ENCODE measurements around the gene ZDHHC19. TPM values are rescaled to one million over a fixed set of nuclear protein-coding genes. Genes with fewer than 3 reads are reported as not detected.
"Not testable (repeated sequence)": the region's sequence is repeated elsewhere in the genome, so short reads cannot be mapped to it uniquely, and the experiment has no call there.

The ZDHHC19 gene
- total RNA-seq, 1 experiment from 2014 or later = not detected

DNA sequence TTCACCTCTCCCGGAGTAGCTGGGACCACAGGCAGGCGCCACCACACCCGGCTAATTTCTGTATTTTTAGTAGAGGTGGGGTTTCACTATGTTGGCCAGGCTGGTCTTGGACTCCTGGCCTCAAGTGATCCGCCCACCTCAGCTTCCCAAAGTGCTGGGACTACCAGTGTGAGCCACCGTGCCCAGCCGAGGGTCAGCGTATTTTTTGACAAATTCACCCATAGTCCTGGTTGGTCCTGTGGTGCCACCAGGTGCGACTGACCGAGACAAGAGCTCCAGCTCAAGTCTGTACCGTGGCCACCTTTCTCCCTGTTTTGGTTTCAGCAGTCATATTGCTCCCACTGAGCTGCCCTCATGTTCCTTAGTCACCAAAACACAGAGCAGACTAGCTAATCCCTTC, 13.9 kb upstream of the ZDHHC19 start:
- DNase-seq (ENCODE audit: low spot score) = no peak

DNA sequence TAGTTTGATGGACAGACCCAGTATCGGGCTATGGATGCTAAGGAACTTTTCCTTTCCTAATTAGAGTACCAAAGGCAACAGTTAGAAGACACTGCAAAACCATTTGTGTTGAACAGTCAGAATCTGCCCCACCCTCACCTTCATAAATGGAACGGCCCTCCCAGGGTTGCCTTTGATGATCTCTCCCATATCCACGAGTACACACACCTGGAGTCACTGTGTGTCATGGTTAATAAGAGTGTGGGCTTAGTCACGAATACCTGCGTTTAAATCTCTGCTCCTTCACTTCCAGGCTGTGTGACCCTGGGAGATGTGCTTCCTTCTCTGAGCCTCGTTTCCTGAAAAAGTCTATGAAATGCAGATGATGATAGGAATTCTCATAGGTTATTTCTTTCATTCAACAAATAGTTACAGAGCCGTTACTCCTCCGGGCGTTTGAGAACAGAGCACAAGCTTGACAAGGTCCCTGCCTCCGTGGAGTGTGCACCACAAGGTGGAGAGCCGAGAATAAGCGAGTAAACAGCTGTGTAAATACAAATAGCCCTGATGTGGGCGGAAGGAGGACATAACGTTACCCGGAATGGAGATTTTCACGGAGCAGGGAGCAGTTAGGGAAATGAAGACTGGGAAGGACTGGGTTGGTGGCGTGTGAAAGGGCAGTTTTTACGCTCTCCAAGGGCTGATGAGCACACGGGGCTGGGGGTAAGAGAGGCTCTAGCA, 11.8 kb upstream of the ZDHHC19 start:
- DNase-seq (ENCODE audit: low spot score) = no peak

DNA sequence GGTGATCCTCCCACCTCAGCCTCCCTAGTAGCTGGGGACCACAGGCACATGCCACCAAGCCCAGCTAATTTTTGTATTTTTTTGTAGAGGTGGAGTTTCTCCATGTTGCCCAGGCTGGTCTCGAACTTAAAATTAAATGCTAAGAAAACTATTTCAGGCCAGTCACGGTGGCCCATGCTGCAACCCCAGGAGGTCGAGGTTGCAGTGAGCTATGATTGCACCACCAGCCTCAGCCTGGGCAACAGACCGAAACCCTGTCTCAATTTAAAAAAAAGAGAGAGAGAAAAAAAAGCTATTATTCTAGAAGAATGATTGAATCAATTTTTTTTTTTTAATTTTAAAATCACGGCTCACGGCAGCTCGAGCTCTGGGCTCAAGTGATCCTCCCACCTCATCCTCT, 9.8 kb upstream of the ZDHHC19 start:
- no peak for DNase-seq (ENCODE audit: low spot score)

DNA sequence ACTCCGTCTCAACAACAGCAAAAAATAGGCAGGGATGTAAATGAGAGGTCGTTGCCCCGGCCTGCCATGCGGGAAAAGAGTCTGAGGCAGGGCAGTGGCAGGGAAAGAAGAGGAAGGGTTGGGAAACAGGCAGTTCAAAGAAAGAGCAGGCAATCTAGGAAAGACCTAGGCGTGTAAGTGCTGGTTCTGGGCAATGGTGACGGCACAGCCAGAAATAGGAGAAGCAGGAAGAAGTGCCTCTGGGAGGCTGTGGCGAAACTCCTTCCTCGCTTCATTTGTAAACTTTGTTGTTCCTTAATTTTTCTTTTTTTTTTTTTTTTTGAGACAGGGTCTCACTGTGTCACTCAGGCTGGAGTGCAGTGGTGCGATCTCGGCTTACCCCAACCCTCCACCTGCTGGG, 9.4 kb upstream of the ZDHHC19 start:
- DNase-seq (ENCODE audit: low spot score) = no peak

DNA sequence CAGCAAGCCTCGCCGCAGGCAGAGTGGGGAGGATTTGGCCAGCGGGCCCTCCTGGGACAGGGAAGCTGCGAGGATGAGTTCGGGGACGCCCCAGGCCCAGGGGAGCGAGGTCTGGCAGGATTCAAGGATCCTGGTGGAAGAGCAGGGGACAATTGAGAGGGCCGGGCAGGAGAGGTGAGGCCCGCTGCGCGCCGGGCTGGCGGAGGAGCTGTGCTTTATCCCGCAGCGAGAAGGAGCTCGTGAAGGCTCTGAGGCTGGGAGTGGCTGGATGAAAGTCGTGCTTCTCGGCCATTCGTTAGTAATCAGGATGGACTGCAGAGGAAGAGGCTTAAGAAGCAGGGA, 8.7 kb upstream of the ZDHHC19 start:
- DNase-seq (ENCODE audit: low spot score) = no peak

DNA sequence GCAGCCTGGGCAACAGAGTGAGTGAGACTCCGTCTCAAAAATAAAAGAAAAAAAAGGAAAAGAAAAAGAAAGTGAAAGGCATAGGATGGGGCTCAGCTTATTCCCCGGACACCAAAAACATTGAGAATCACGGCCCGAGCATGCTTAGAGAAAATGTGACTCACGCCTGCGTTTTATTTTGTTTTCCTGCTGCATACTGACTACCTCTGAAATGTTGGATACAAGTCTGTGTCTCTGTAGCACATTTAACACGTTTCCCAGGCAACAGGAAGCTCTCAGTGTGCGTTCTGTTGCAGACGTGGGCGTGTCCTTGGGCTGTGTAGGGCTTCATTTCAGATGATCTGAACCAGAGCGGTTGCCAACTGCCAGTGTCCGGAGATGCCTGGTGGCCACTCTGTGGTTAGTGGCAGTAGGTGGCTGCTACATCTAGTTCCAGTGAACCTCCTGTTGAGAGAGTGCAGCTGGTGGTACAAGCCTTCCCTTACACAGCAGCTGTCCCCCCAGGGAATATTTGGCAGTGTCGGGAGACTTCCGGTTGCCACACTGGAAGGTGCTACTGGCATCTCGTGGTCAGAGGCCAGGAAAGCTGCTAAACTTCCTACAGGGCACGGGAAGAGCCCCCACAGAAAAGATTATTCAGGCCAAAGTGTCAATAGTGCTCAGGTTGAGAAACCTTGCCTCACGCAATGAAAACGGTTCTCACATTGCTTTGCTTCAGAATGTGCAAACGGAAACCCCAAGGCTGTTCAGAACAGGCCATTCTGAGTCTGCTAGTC, 8.2 kb upstream of the ZDHHC19 start:
- DNase-seq (ENCODE audit: low spot score) = peak; percentile 94

DNA sequence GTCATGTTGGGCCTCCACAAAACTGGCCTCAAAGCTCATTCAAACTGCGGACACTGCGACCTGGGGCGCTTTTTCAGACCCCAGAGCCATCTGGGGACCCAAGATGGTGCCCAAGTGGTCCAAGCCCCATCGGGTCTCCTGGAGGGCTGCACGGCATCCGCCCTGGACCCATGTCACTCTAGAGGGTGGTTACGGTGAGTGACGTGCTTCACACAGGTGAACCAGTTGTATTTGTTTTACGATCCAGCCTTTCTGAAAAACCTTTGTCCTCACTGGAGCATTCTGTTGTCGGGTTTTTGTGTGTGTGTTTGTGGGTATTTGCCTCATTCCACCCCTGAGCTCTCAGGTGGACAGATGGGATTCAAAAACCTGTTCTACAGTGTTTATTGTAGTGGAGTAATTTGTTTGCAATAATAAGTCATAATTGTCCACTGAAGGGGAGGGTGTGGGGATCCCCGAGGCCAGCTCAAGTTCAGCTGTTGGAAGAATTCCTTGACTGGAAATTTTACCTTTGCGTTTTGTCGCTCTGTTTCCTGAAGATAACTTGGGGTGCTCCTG, 7.0 kb upstream of the ZDHHC19 start:
- DNase-seq (ENCODE audit: low spot score) = no peak

DNA sequence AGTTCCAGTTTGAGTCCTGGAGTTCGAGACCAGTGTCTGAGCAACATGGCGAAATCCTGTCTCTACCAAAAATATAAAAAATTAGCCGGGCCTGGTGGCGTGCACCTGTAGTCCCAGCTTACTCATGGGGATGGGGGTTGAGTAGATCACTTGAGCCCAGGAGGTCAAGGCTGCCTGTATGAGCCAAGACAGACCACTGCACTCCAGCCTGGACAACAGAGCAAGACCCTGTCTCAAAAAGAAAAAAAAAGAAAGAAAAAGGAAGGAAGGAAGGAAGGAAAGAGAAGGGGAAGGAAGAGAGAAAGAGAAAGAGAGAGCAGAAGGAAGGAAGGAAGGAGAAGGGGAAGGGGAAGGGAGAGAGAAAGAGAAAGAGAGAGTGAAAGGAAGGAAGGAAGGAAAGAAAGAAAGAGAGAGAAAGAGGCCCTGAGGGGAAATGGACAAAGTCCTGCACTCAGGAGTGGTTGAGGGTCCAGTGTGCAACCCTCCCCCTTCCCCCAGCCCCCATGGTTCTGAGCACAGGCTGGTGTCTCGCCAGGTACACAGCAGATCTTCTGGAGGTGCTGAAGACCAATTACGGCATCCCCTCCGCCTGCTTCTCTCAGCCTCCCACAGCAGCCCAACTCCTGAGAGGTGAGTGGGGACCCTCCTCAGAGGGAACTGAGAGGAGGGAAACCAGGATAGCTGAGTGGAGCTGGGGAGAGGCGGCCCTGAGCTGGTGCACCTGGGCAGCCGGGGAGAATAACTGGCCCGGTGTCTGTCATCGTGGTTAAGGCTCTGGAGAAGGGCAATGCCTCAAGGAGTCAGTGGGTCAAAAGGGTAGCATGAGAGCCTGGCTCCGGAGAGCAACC, 6.3 kb upstream of the ZDHHC19 start:
- DNase-seq (ENCODE audit: low spot score) = no peak

DNA sequence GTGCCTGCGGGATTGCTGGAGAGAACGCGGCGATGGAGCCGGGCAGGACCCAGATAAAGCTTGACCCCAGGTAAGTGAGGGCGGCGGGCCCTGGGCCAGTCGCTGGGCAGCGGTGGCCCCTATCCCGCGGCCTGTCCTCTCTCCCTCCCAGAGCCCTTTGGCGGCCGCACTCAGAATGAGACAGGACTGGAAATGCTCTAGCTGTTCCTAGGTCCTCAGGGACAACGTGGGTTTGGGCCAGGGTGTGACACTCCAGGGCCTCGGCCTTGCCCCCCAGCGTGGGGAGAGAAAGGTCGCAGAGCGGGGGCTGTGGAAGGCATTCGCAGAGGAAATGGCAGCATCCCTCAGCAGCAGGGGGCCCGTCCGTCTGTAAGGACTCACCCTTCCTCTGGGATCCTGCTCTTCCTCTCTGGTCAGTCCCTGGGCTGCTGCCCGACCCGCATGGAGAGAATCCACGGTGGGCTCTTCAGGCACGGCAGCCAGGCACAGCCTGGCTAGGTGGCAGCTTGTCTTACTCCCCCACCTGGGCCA, 5.5 kb upstream of the ZDHHC19 start:
- no peak for DNase-seq (ENCODE audit: low spot score)

DNA sequence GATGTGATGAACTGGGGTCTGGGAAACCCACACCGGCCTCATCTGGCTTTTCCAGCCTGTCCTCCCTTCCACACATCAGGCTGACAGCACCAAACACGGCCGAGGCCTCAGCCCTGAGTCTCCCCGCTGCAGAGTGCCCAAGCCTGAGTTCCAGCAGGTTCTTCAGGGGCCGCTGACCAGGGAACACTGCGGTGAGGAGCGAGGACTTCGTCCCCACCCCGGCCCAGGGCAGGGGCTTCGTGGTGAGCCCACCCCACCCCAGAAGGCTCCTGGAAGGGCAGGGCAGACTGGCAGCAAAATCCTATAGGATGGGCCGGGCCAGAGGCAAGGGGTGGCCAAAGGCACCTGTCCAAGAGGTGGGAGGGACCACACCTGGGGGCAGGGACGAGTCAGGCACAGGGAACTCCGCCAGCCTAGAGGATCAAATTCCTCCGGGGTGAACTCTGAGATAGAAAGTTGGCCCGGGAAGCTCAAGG, 4.9 kb upstream of the ZDHHC19 start, which contains the start of gene SLC51A:
Gene SLC51A (plus strand): TSS at position 446 of the 476 bp plus-strand sequence. CDS start 179 bp downstream, outside the sequence.
- DNase-seq (ENCODE audit: low spot score) = no peak

DNA sequence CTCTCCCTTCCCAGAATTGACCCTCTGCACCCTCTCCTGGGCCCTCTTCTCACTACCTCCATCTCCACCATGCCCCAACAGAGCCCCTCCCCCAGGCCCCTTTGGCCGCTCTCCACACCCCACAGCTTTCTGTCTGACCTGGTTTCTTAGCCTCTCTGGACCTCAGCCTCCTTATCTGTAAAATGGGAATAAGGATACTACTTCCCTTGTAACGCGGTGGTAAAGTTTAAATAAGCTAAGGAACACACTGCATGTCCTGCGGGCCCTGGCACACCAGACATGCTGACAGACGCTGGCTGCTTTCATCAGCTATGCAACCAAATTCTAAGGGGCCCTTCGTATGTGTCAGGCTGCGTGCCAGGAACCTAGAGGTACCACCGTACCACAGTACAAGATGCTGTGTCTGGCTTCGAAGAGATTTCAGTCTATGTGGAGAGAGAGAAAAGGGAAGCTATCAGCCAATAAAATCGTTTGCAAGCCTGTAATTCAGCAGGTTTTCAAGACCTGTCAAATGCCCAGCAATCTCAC, 4.4 kb upstream of the ZDHHC19 start:
- no peak for DNase-seq (ENCODE audit: low spot score)

DNA sequence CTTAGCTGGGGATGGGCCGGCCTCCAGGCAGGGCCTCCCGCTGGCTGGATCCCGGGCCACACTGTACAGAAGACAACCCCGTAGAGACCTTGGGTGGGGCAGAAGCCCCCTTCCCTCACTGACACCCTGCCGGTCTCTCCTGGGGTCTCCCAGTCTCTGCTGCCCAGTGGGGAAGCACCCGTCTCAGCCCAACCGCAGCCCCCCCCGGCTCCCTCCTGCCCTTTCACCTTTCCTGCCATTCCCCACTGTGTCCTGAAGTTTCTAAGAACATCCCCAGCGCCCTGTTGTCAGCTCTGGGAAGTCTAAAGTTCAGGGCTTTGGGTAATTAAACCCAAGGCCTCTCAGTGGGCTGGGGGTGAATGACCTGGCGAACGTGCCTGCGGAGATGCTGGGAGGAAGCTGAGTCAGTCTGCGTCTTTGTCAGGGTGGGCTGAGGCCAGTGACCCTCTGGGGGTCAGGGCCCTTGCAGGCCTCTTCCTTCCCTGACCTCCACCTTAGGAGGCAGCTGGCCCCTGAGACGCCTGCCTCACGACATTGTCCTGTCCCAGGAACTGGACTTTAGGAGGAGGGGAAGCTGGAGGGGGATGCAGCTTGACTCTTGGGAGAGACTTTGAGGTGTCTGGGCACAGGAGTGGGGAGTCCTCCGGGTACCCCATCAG, 3.7 kb upstream of the ZDHHC19 start:
- no peak for DNase-seq (ENCODE audit: low spot score)

DNA sequence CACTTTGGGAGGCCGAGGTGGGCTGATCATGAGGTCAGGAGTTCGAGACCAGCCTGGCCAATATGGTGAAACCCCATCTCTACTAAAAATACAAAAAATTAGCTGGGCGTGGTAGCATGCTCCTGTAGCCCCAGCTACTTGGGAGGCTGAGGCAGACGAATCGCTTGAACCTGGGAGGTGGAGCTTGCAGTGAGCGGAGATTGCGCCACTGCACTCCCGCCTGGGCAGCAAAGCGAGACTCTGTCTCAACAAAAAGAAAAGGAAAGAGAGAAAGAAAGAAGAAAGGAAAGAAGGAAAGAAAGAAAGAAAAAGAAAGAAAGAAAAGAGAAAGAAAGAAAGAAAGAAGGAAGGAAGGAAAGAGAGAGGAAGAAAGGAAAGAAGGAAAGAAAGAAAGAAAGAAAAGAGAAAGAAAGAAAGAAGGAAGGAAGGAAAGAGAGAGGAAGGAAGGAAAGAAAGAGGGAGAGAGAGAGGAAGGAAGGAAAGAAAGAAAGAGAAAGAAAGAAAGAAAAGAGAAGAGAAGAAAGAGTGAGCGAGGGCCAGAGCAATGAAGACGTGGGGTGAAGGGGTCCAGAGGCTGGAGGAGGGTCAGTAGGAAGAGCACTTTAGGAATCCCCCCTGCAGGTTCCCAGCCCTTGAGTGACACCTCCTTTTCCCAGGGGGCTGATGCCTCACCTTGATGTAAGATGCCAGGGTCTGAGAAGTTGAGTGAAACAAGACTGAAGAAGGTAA, 1.1 kb downstream of the ZDHHC19 start:
- DNase-seq (ENCODE audit: low spot score) = not testable (repeated sequence)

DNA sequence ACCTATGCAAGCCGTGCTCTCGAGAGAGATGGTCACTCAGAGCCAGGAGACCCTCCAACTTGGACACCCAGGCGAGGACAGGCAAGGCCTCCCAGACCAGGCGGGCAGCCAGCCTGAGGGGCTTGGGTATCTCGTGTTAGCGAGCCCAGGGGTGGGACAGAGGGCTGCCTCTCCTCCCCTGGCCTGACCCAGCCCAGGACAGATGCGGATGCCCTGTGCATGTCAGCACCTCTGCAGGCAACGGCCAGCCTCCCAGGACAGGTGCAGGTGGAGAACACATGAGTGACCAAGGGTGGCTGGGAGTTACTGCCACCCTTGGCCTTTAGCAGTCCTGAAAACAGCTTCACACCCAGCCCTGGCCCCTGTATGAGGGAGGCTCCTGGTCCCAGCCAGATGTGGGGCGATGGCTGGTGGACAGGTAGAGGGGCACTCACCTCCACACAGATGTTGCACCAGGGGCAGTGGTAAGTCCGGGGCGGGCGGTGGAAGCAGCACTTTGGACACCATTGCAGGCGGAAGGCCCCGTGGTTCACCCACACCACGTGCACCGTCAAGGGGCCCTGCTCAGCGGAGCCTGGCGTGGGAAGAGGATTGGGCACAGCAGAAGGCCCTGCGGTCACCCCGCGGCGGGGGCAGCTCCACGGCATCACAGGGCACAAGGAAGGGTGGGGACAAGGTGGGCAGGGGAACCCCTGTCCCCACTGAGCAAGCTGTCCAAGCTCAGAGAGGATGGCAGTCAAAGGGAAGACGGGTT, 2.1 kb downstream of the ZDHHC19 start:
- no peak for DNase-seq (ENCODE audit: low spot score)

DNA sequence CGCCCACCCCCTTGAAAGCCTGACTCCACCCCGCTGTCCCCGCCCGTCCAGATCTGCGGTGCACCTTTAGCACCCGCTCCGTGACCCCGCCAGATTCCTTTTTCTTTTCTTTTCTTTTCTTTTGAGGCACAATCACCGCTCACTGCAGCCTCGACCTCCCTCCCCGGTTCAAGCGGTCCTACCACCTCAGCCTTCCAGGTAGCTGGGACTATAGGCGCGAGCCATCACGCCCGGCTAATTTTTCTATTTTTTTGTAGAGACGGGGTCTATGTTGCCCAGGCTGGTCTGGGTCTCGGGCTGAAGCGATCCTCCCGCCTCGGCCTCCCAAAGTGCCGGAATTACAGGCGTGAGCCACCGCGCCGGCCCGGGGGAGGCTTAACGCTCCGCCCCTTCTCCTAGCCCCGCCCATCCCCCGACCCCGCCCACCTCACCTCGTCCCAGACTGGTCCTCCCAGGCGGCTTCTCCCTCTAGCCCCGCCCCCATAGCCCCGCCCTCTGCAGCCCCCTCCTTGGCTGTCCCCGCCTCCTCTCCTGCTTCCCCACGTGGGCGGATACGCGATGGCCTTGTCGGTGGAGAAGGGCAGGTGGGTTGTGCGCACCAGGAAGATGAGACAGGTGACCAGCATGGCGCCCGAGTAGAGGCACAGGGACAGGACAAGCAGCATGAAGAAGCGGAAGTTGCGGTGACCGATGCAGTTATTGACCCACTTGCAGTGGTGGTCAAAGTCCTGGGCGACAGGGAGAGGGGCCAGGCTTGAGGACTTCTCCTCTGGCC, 3.2 kb downstream of the ZDHHC19 start:
- DNase-seq (ENCODE audit: low spot score) = no peak

DNA sequence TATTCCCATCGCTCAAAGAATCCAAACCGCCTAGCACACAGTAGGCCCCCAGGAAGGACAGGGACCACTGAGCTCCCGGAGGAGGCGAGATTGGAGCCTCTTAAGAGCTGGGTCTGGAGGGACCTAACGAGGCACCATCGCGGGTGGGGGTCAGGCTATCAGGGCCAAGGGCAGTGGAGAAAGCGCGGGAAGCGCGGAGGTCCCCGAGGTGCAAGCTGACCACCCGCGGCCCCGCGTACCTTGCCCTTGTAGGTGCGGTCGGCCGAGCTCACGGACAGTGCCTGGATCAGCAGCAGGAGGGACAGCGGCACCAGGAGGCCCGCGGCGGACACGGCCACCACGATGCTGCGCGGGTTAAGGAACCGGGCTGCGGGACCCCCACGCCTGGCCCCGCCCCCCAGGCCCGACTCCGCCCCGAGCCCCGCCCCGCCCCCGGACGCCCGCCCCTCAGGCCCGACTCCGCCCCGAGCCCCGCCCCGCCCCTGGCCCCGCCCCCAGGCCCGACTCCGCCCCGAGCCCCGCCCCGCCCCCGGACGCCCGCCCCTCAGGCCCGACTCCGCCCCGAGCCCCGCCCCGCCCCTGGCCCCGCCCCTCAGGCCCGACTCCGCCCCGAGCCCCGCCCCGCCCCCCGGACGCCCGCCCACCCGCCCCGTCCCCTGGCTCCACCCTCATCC, 3.9 kb downstream of the ZDHHC19 start:
- DNase-seq (ENCODE audit: low spot score) = no peak

DNA sequence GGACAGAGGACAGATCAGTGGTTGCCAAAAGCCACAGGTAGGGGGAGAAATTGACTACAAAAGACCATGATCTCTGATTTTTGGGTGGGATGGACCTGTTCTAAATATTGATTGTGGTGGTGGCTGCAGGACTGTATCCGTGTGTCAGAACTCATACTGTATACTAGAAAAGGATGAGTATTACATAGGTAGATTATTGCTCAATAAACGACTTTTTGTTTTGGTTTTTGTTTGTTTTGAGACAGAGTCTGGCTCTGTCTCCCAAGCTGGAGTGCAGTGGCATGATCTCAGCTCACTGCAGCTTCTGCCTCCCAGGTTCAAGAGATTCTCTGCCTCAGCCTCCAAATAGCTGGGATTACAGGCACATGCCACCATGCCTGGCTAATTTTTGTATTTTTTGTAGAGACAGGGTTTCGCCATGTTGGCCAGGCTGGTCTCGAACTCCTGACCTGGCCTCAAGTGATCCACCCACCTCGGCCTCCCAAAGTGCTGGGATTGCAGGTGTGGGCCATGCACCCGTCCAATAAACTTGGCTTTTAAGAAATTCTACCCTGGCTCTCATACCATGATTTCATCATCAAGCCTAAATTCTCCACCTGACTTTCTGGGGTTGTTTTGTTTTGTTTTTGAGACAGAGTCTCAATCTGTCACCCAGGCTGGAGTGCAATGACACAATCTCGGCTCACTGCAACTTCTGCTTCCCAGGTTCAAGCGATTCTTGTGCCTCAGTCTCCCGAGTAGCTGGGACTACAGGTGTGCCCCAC, 5.6 kb downstream of the ZDHHC19 start:
- not testable (repeated sequence) for DNase-seq (ENCODE audit: low spot score)
